Activated T-cell treated with anti-CD3 and anti-CD28 coated beads, Interleukin-2, amount 50 U/mL, for 48 hours (primary cell): ENCODE data around the gene PANK2.

ENCODE experiments used
- DNase-seq, 2 experiments: peaks; one replicate each; pipeline ENCODE4 v3.0.0-alpha.2; 2020

The PANK2 gene

DNA sequence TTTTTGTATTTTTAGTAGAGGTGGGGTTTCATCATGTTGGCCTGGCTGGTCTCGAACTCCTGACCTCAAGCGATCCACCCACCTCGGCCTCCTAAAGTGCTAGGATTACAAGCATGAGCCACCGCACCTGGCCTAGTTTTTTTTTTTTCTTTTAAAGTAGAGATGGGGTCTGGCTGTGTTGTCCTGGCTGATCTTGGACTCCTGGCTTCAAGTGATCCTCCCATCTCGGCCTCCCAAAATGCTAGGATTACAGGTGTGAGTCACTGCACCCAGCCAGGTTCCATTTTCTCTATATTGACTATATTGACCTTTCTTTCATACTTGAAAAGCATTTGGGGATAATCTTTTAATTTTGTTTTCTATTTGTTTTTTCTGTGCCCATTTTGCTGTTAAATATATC, 13.3 kb downstream of the PANK2 start:
- DNase-seq, result peak in 1 of 2 experiments; percentile 13

DNA sequence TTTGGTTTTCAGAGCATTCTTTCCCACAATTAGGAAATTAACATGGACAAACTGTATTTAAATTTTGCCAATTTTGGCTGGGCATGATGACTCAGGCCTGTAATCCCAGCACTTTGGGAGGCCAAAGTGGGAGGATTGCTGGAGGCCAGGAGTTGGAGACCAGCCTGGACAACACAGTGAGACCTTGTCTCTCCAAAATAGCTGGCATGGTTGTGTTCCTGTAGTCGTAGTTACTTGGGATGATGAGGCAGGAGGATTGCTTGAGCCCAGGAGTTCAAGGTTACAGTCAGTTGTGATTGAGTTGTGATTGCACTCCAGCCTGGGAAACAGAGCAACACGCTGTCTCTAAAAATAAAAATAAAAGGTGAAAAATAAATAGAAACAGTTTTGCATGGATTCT, 15.0 kb downstream of the PANK2 start:
- DNase-seq, result peak in 1 of 2 experiments; percentile 3

DNA sequence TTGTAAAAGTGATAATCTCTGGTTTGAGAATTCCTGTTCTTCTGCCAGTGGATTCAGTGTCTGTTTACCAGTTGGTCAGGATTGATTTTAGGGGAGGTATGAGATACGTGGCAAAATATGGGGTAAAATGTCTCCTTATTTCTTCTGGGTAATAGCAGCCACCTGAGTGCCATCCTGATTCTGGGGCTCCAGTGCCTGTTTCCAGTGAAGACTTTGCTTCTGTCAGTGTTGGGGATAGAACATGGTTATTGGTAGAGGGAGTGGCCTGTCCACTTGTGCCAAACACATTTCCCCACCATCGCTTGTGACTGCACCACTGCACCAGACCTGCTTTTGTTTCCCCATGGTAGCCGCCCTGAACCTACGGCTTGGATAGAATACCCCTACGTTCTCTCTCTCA, 15.7 kb downstream of the PANK2 start:
- peak in 1 of 2 experiments; percentile 13 for DNase-seq

DNA sequence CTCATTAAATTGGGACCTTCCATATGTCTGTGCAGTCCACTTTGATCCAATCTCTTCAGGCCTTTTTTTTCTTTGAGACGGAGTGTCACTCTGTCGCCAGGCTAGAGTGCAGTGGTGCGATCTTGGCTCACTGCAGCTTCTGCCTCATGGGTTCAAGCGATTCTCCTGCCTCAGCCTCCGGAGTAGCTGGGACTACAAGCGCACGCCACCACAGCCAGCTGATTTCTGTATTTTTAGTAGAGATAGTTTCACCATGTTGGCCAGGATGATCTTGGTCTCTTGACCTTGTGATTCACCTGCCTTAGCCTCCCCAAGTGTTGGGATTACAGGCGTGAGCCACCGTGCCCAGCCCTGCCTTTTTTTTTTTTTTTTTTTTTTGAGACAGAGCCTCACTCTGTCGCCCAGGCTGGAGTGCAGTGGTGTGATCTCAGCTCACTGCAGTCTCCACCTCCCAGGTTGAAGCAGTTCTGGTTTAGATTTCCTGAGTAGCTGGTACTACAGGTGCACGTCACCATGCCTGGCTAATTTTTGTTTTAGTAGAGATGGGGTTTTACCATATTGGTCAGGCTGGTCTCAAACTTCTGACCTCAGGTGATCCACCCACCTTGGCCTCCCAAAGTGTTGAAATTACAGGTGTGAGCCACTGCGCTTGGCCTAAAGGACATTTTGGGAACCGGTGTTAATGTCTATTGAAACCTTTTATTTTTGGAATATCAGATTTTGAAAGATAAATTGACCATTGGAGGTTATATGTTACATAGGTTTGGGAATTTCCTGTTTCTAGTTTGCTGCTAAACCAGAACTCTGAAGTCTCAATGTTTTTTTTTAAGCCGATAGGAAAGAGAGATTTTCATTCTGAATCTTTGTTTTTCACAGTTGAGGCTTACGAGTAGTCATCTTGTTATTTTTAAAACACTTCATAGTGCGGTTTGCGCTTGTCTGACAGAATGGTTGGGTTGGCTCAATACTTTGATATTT, 17.8 kb downstream of the PANK2 start:
- DNase-seq, result peak; percentile 64 to 67

DNA sequence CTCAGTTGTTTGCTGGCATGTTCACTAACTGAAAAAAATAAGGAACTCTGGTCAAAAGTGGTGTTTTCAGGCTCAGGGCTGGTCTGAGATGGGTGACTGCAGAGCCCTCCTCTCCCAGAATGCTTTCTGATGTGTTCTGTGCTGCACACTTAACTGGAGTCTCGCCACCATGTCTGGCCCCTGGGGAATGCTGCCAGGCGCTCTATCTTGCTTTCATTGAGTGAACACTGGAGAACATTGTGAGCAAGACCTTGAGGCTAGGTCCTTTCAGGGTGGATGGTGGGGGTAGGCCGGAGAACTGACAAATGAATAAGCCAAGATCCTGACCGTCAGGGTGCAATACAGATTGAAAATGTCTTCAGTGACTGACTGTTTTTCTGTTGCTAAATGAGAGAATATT, 19.5 kb downstream of the PANK2 start:
- peak; percentile 12 to 17 for DNase-seq

DNA sequence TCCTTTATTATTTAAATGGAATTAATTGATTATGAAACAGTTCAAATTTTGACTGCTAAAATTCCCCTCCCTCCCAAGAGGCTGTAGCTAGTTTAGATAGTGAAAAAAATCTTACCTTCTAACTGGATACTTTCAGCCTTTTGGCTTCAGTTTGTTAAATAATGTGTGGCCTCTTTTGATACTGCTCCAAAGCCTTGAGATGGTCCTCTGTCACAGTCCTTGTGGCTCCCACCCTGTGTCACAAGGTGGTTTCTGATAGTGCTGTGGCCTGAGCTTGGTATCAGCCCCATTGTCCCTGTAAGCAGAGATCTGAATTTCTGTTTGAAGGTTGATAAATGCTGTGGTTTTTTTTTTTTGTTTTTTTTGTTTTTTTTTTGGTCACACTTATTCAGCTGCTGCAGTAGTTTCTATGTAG, 20.8 kb downstream of the PANK2 start:
- DNase-seq, result no peak

DNA sequence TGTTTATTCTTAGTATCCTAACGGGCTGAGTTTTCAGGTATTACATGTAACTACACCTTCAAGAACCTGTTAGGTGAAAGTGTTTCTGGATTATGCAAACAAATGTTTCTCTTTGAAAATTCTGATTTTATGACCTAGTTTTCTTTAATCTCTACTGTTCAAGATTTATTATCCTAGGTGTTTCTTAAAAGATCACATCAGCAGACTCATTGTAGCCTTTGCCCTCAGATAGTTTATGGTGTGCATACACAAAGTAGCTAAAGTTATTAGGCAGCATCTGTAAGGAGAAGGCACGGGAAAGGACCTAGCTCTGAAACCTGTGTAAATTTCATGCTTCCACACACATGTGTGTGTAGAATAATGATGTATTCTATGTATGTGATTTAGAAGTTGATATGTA, 21.7 kb downstream of the PANK2 start:
- DNase-seq, result no peak

DNA sequence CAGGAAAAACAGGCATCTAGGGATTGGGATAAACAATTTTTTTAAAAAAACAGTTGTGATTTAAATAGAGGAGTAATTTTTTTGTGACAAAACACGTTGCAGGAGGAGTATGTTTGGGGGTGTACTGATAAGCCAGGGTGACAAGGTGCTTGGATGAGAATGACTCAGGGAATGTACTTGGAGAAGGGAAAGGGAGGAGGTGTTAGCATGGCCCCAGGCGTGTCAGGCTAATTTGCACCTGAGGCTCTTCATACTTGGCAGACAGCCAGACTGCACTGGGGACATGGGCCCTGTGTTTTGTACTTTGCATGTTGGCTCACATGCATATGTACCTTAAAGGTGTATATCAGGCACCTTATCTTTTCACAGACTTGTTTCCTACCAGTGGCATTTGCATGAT, 22.8 kb downstream of the PANK2 start:
- peak; percentile 13 to 16 for DNase-seq

DNA sequence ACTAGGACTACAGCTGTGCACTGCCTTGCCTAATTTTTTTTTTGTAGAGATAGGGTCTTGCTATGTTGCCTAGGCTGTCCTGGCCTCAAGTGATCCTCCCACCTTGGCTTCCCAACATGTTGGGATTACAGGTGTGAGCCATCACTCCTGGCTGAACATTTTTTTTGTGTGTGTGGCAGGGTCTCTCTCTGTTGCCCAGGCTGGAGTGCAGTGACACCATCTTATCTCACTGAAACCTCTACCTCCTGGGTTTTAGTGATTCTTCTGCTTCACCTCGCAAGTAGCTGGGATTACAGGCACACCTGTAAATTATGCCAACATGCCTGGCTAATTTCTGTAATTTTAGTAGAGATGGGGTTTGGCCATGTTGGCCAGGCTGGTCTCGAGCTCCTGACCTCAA, 25.3 kb downstream of the PANK2 start:
- no peak for DNase-seq

DNA sequence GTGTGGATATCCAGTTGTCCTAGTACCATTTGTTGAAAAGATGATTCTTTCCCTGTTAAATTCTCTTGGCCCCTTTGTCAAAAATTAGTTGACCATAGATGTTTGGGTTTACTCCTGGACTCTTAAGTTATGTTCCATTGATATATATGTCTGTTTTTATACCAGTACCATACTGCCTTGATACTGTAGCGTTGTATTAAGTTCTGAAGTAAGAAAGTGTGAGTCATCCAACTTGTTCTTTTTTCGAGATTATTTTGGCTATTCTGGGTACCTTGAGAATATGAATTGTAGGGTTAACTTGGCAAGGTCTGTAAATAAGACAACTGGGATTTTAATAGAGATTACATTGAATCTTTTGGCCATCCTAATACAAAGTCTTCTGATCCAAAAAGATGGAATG, 26.5 kb downstream of the PANK2 start:
- DNase-seq, result no peak

DNA sequence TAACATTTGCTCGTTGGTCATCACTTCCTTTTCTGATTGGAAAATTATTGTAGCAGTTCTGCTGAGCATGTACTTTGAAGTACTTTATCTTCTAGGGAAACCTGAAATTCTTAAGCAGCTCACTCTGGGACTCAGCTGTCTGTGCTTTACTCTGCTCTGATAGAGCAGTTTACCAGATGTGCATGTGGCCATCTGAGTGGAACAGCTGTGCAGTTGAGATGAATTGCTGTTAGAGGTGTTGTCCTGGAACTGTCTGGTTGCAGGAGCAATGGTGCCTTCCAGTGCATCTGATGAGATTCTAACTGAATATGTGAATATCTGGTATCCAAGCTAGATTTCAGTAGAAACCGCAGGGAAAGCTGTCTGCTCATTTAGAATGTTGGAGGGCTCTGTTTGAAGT, 27.2 kb downstream of the PANK2 start:
- DNase-seq, result no peak

DNA sequence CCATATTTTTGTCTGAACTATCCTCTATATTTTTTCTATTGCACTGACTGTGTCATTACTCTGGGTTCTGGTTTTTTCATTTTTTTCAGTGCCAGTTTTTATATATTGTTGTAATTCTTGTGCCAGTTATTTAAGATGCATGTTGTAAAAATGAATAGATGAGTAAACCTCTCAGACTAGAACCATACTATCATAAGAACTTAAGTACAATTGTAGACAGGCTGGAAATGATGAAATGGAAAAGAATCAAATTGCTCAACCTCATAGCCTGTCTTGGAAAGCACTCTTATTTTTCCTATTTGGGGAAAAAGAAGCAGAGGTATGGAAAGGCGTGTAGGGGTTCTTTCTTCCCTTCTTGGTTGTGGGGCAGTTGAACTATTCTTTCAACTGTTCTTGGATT, 30.2 kb downstream of the PANK2 start:
- no peak for DNase-seq

DNA sequence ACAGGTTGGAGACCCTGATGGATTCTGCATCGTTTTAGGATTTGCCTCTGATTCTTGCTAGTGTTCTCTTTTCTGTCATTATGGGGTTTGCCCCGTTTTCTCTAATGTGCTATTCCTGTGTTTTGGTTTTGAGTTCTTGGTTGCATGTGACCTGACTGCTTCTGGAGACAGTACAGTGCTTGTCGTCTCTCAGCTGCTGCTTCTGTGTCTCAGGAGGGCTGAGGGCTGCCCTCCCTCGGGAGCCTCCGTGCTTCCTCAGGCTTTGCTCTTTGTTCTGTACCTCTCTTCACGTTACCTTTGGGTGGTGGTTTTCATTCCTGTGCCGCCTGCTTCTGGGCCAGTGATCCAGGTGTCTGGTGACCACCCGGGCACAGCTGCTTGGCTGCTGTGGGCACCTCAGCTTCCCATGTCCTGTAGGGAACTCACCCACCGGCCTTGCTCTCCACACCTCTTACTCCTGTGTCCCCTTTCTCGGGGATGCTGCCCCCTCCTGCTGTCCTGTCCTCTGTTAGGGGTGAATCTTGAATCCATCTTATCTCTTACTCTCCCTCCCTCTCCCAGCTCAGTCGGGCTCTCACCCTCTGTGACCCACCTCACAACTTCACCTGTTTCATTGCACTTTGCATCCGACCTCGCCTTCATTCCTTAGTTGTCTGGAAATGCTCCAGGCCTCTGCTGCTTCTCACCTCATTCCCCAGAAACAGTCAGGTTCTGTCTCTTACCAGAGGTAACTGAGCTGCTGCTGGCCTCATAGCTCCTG, 33.2 kb downstream of the PANK2 start:
- DNase-seq, result no peak

DNA sequence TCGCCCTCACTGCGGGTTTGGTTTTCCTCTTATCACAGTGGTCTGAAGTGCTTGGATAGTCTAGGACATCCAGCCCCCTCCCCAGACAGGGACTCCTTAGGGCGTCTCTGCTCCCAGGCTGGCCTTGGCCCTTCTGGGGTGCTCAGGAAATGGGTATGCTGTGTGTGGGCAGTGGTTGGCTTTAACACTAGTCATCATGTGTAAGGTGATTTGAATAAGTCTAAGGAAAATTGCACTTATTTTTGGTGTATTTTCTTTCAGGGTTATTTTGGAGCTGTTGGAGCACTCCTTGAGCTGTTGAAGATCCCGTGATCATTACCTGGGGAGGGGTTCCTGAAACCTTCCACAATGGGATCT, 33.8 kb downstream of the PANK2 start:
- DNase-seq, result no peak

DNA sequence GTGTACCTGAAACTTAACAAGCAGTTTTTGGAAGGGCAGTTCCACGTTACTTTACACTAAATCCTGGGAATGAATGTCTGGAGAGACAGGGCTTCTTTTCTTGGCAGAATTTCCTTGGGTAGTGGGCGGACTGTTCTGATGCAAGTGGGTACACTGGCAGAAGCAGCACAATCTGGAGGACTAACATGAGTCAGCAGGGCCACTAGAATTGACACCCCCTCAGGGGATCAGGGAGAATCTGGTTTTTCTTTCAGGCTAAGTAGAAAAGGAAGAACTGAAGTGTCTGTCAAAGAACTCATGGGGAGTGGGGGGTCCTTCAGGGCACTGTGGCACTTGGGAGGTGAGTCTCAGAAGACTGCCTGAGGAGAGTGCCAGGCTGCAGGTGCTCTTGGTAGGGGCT, 34.6 kb downstream of the PANK2 start:
- no peak for DNase-seq

DNA sequence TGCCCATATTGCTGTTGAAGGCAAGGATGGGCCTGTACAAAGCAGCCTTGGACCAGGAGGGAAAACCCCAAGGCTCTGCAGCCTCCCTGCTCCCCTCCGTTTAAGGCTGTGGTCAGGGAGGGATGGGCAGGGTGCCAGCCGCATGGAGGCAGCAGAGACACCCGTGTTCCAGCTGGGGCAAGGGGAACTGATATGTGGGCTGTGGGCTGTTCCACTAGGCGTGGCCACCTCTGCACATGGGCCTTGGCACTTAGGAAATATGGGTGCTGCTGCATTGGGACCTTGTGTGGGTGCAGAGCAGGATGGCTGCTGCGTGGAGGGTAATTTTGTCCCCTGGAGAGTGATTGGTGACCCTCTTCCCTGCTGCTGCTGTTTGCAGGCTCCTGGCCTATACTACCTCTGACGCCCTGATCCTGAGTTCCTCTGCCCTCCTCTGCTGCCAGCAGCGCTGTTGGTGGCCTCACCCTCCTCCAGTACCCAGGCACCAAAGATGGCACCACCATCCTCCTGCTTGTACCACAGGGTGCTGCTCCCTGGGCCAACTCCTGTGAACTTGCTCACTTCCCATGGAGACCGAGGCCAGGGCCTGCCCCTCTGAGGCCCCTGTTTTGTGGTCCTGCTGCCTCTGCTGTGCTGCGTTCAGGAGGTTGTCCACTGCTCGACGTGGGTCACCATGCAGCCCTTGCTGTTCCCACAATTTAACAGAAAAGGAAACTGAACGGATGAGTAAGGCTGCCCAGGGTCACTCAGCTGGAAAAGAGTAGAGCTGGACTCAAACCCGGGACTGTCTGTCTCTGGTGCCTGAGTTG, 35.3 kb downstream of the PANK2 start:
- DNase-seq, result no peak

DNA sequence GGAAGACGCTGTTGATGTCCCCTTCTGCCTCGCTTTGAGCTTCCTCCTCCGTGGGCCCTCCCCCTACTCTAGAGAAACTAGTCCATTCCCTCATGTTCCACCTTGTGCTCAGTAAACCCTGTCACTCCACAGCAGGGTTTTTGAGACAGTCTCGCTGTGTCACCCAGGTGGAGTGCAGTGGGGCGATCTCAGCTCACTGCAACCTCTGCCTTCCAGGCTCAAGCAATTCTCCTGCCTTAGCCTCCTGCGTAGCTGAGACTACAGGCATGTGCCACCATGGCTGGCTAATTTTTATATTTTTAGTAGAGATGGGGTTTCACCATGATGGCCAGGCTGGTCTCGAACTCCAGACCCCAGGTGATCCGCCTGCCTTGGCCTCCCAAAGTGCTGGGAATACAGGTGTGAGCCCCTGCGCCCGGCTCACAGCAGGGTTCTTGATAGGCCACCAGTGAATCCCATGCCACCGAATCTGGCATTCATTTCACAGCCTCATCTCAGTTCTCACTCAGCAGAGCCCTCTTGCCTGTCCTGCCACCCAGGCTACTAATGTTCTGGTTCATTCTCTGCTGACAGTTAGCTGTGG, 36.0 kb downstream of the PANK2 start:
- DNase-seq, result no peak

DNA sequence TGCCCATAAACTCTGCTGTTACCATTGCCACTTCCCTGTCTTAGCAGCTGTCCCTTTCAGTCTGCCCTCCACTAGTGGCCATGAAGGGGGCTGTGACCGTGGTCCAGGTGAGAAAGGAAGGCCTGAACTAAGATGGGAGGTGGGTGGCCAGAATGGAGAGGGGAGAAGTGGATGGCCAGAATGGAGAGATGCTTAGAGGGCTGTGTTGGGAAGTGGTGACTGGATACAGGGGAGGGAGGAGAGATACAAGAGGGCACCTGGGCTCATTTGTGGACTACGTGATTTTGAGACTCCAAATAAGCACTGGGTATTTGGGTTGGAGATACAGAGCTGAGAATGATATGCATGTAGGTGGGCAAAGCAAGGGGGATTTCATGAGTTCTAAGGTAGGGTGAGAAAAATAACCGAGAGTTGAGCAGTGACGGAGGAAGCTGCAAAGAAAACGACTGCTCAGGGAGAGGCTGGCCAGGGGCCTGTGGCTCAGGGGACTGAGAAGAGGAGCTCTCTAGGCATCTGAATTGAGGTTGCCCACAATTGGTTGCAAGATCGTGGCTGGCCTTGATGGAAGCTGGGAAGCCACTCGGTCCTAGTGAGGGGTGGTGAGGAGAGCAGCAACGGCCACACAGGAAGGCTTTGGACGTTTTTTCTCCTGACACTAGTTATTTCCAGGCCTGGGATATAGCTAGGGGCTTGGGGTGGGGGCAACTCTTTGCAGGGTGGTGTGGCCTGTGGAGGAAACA, 36.9 kb downstream of the PANK2 start:
- no peak for DNase-seq

DNA sequence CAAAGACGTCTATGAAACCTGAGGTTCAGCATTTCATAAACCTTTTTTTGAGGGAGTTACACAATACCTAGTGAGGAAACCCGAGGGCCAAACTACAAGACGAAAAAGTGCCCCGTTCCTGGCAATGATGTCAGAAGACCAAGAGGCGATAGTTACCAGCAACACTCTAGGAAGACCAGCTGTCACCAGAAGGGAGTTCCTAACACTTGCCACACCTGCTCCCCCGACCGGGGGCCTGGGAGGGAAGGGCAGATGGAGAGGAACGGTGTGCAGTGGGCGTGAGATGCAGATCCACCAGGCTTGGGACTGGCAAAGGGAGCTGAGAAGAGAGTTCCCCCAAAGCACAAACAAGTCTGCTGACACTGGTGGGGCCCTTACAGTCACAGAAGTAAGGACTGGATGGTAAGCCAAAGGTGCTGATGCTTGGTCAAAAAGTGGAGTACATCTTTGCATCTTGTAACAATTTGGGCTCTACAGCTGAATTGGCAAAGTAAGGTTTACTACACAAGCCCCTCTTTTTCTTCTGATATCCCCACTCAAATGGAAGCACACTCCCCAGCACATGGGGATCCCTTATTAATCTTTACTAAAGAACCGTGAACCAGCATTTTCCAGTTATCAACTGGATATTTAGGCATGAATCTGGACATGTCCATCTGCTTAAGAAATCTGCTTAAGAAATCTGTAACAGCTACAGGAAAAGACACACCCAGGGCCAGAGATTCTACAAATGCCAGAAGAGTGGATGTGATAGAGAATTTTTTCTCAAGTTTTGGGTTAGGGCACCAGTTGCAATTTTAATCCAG, 38.5 kb downstream of the PANK2 start:
- no peak for DNase-seq

DNA sequence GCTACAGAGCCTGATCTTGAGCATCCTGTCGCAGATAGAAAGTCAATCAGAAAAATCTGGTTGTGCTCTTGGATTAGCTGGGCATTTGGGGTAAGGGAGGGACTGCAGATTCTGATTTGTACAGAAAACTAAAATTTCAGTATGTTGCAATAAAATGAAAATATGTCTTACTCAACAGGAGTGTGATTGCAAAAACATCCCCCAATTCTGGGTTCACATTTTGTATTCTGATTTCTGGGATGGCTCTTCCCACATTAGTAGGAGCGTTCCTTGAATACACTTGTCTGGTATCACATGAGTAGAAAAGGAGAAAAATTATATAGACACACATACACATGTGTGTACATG, 40.5 kb downstream of the PANK2 start:
- DNase-seq, result no peak
